ENCODE measurements around the gene DNHD1. TPM values are rescaled to one million over a fixed set of nuclear protein-coding genes. Genes with fewer than 3 reads are reported as not detected.

The DNHD1 gene
- total RNA-seq, 3 donors from 2014 or later: 12.9 to 17.7 (median 15.5) TPM

DNA sequence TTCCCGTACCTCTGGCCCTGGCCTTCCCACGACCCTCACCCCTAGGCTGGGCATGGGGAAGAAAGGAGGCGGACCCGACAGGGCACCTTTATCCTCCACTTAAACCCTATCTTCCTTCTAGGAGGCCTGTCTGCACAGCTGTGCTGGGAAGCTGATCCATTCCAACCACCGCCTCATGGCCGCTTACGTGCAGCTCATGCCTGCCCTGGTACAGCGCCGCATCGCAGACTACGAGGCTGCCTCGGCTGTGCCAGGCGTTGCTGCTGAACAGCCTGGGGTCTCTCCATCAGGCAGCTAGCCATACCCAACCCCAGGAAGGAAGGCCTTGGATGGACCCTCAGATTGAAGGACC, 15.2 kb upstream of the DNHD1 start:
- TF ChIP-seq, protein P1, sequence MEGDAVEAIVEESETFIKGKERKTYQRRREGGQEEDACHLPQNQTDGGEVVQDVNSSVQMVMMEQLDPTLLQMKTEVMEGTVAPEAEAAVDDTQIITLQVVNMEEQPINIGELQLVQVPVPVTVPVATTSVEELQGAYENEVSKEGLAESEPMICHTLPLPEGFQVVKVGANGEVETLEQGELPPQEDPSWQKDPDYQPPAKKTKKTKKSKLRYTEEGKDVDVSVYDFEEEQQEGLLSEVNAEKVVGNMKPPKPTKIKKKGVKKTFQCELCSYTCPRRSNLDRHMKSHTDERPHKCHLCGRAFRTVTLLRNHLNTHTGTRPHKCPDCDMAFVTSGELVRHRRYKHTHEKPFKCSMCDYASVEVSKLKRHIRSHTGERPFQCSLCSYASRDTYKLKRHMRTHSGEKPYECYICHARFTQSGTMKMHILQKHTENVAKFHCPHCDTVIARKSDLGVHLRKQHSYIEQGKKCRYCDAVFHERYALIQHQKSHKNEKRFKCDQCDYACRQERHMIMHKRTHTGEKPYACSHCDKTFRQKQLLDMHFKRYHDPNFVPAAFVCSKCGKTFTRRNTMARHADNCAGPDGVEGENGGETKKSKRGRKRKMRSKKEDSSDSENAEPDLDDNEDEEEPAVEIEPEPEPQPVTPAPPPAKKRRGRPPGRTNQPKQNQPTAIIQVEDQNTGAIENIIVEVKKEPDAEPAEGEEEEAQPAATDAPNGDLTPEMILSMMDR (IDR thresholded peaks at IDR 0.05): no peak
- Histone ChIP-seq H3K36me3 (ENCODE audit: low read depth) (peaks cover 5% of the 10 kb centered on the region), H3K4me1 (ENCODE audit: low read depth) (peaks cover 41% of the 10 kb centered on the region), H3K9me3 (no peaks in the 10 kb centered on the region), H3K4me3 (peak overlapping the region; percentile 50)
- intact Hi-C loops (cut with DNase I, micrococcal nuclease): no loop called here
- no peak for DNase-seq
- ATAC-seq: peak; percentile 30

DNA sequence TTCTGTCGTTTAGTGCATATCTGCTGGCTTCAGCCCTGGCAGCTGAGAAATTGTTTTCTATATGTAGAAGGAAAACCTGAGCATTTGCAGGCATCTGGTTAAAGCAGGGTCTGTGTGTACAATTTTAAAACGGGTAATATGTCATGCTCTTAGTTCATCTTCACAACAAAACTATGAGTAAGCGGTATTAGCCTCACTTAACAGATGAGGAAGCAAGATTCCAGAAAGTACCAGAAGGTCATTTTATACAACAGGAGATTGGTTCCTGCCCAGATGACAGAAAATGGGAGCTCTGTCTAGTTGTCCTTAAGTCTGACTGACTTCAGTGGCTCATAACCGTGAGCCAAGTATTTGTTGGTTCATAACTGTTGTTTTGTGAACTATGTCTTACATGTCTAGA, 14.6 kb upstream of the DNHD1 start:
- H3K36me3 ChIP-seq (ENCODE audit: low read depth): peaks cover 5% of the 10 kb centered on the region
- no peak overlapping the region for H3K4me3 ChIP-seq
- intact Hi-C loops (cut with DNase I, micrococcal nuclease): no loop called here
- DNase-seq (no peak), ATAC-seq (no peak)
- TF ChIP-seq, protein P1 (IDR thresholded peaks at IDR 0.05): no peak
- peaks cover 46% of the 10 kb centered on the region for H3K4me1 ChIP-seq (ENCODE audit: low read depth)
- no peaks in the 10 kb centered on the region for H3K9me3 ChIP-seq

DNA sequence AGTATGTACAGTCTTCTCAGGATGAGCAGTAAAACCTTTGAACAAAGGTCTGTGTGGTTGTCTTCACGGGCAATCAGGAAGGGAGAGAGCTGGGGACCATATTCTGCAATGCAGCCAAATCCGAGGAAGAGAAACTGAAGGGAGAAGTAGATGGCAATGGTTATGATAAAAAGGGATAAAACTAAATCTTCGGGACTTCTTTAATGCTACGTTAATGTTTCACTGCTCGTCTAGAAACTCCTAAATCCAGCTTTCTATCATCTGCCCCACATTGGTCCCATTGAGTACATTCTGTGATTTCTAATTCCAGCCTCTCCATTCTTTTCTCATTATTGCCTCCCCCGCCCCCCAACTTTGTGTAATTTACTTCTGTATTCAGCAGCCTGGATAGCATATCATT, 14.1 kb upstream of the DNHD1 start:
- no peak for ATAC-seq
- peaks cover under 1% of the 10 kb centered on the region for H3K36me3 ChIP-seq (ENCODE audit: low read depth)

DNA sequence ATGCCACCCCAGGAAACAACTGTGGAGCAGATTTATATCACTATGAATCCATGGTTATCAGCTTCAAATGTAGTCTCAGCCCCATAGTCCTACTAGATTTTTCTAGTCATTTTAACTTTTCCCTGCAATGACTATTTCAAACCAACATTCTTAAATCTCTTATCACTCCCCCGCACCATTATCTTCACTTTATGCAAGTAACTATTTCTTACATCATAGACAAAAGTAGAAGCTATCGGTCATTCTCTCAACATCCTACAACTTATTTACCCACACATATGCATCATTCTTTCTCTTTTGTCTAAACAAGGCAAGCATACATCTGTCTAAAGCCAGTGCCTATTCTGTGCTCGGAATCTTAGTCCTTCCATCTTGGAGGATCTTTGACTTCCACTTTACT, 11.4 kb upstream of the DNHD1 start:
- TF ChIP-seq, protein P1 (IDR thresholded peaks at IDR 0.05): no peak
- intact Hi-C loops (cut with DNase I, micrococcal nuclease): no loop called here
- DNase-seq: no peak
- Histone ChIP-seq H3K4me1 (ENCODE audit: low read depth) (peaks cover 48% of the 10 kb centered on the region), H3K4me3 (no peak overlapping the region), H3K9me3 (no peaks in the 10 kb centered on the region), H3K36me3 (ENCODE audit: low read depth) (no peaks in the 10 kb centered on the region)
- ATAC-seq: no peak

More for the DNA sequence above, 14.1 kb upstream of the DNHD1 start:
- intact Hi-C loops (cut with DNase I, micrococcal nuclease): no loop called here
- peaks cover 50% of the 10 kb centered on the region for H3K4me1 ChIP-seq (ENCODE audit: low read depth)
- no peak for DNase-seq
- no peak overlapping the region for H3K4me3 ChIP-seq
- TF ChIP-seq, protein P1 (IDR thresholded peaks at IDR 0.05): no peak
- H3K9me3 ChIP-seq: no peaks in the 10 kb centered on the region

DNA sequence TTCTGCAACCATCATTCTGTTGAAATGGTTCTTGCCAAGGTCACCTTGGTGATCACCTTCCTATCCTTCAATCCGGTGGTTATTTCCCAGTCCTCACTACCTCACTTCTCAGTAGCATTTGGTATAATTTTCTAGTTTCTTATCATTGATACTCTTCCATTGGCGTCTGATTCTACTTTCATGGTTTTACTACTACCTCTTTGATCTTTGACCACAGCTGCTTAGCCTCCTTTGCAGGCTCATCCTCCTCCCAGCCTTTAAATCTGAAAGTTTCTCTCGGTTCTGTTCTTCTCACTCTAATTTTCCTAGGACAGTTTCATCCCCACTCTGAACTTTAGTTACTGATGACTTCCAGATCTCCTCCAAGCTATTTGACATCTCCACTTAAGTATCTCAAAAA, 10.8 kb upstream of the DNHD1 start:
- TF ChIP-seq, protein P1 (IDR thresholded peaks at IDR 0.05): no peak
- Histone ChIP-seq H3K4me3 (no peak overlapping the region), H3K9me3 (no peaks in the 10 kb centered on the region), H3K4me1 (ENCODE audit: low read depth) (peaks cover 48% of the 10 kb centered on the region), H3K36me3 (ENCODE audit: low read depth) (no peaks in the 10 kb centered on the region)
- no peak for ATAC-seq
- no peak for DNase-seq
- intact Hi-C loops (cut with DNase I, micrococcal nuclease): no loop called here

DNA sequence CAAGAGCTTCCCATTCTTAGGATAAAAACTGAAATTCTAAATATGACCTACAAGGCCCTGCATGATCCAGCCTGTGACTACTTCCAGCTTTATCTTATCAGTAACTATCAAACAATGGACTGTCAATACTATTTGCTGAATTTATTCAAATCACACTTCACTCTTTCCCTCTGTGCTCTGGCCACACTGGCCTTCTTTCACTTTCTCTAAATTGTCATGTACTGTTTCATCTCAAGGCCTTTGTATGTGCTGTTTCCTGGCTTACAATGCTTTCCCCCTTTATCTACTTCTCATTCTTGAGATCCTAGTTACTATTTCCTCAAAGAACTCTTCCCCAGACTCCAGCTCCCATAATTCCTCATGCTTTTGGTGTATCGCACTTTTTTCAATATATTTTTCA, 10.1 kb upstream of the DNHD1 start:
- Histone ChIP-seq H3K4me1 (ENCODE audit: low read depth) (peaks cover 47% of the 10 kb centered on the region), H3K36me3 (ENCODE audit: low read depth) (no peaks in the 10 kb centered on the region), H3K9me3 (no peaks in the 10 kb centered on the region), H3K4me3 (no peak overlapping the region)
- TF ChIP-seq, protein P1 (IDR thresholded peaks at IDR 0.05): no peak
- DNase-seq: no peak
- intact Hi-C loops (cut with DNase I, micrococcal nuclease): no loop called here
- no peak for ATAC-seq

Measured in mucosa of descending colon (tissue), 3 donors.